GM13976 (cell line): ENCODE results near the gene LIMS3.
"Not testable (repeated sequence)": the region's sequence is repeated elsewhere in the genome, so short reads cannot be mapped to it uniquely, and the experiment has no call there.

Experiments used
- DNase-seq: peaks from one replicate; pipeline ENCODE4 v3.0.0; 2012; ENCODE audit warnings: low spot score
- in situ Hi-C: fragments of 300-500 bp; cut with MboI; formaldehyde crosslinking; loops from one replicate; pipeline ENCODE4 v1.12.0; 2022; ENCODE audit warnings: low sequenced_read_pairs, mixed read lengths, inconsistent platforms; ENCODE audit not compliant: unreplicated experiment

Gene LIMS3

GRCh38 chr2:109920162-109920561 is 21.7 kb downstream of the LIMS3 start:
- DNase-seq, in situ Hi-C loops: not testable (repeated sequence)

- in situ Hi-C loops, DNase-seq: not testable (repeated sequence)
Measured at GRCh38 chr2:109921543-109922384, 23.3 kb downstream of the LIMS3 start.

GRCh38 chr2:109924481-109924880 is 26.0 kb downstream of the LIMS3 start:
- DNase-seq, in situ Hi-C loops: not testable (repeated sequence)

- in situ Hi-C loops, DNase-seq: not testable (repeated sequence)
Measured at GRCh38 chr2:109927803-109928202, 29.3 kb downstream of the LIMS3 start.

GRCh38 chr2:109929222-109929621 is 30.7 kb downstream of the LIMS3 start:
- DNase-seq, in situ Hi-C loops: not testable (repeated sequence)

- in situ Hi-C loops, DNase-seq: not testable (repeated sequence)
Measured at GRCh38 chr2:109936534-109936933, 38.0 kb downstream of the LIMS3 start.

GRCh38 chr2:109945362-109945761 is 46.9 kb downstream of the LIMS3 start:
- in situ Hi-C loops, DNase-seq: not testable (repeated sequence)

GRCh38 chr2:109947262-109947958 is 48.9 kb downstream of the LIMS3 start:
- DNase-seq, in situ Hi-C loops: not testable (repeated sequence)

- DNase-seq, in situ Hi-C loops: not testable (repeated sequence)
Measured at GRCh38 chr2:109947959-109948520, 49.6 kb downstream of the LIMS3 start.

- in situ Hi-C loops, DNase-seq: not testable (repeated sequence)
Measured at GRCh38 chr2:109950146-109950843, 51.8 kb downstream of the LIMS3 start.

GRCh38 chr2:109963942-109964341 is 65.5 kb downstream of the LIMS3 start:
- DNase-seq, in situ Hi-C loops: not testable (repeated sequence)

GRCh38 chr2:109965482-109965881 is 67.0 kb downstream of the LIMS3 start:
- DNase-seq, in situ Hi-C loops: not testable (repeated sequence)

GRCh38 chr2:109966107-109966736 is 67.7 kb downstream of the LIMS3 start:
- in situ Hi-C loops, result not testable (repeated sequence)

GRCh38 chr2:109966858-109967257 is 68.4 kb downstream of the LIMS3 start:
- DNase-seq, in situ Hi-C loops: not testable (repeated sequence)

More at GRCh38 chr2:109966107-109966736, 67.7 kb downstream of the LIMS3 start:
- not testable (repeated sequence) for DNase-seq

GRCh38 chr2:109969864-109970263 is 71.4 kb downstream of the LIMS3 start:
- in situ Hi-C loops, DNase-seq: not testable (repeated sequence)

GRCh38 chr2:109971710-109972109 is 73.2 kb downstream of the LIMS3 start:
- in situ Hi-C loops, DNase-seq: not testable (repeated sequence)
